CD14-positive monocyte (primary cell): ENCODE measurements around the gene DOCK1. TPM values are rescaled to one million over a fixed set of nuclear protein-coding genes. Genes with fewer than 3 reads are reported as not detected.

Experiments
- DNase-seq, 3 donors: peaks; one replicate each; pipeline ENCODE4 v3.0.0-alpha.2; 2011 to 2022
- H2AFZ ChIP-seq: 2 replicates; pipeline ENCODE4 v1.6.0; 2012; ENCODE audit warnings: mild to moderate bottlenecking, low read depth, low read length, inconsistent platforms; ENCODE audit not compliant: insufficient read depth, poor library complexity, severe bottlenecking
- H3K27ac ChIP-seq, 2 donors: 1 replicate in 1 of 2; 2 replicates in 1 of 2; pipeline ENCODE4 v1.5.1; 2012 to 2013; ENCODE audit warnings: low read length in 2 of 2, control low read depth in 1 of 2, inconsistent platforms in 1 of 2, low read depth in 1 of 2, mild to moderate bottlenecking in 1 of 2
- H3K27me3 ChIP-seq, 2 donors: one replicate each; pipeline versions ENCODE4 v1.6.0 to v1.6.1; 2011 to 2013; ENCODE audit warnings: low read length in 2 of 2; ENCODE audit not compliant: control insufficient read depth in 2 of 2, insufficient read depth in 2 of 2
- H3K36me3 ChIP-seq, 2 donors: replicated peaks in 1 of 2; 1 replicate in 1 of 2; 2 replicates in 1 of 2; pipeline versions ENCODE4 v1.5.1 to v1.6.1; 2012 to 2013; ENCODE audit warnings: low read length in 2 of 2, control low read depth in 1 of 2, inconsistent platforms in 1 of 2, mild to moderate bottlenecking in 1 of 2; ENCODE audit not compliant: insufficient read depth in 2 of 2, control insufficient read depth in 1 of 2
- H3K4me1 ChIP-seq, 2 donors: 1 replicate in 1 of 2; 2 replicates in 1 of 2; pipeline versions ENCODE4 v1.5.1 to v1.6.1; 2012 to 2013; ENCODE audit warnings: low read length in 2 of 2, control low read depth in 1 of 2, inconsistent platforms in 1 of 2, mild to moderate bottlenecking in 1 of 2, moderate library complexity in 1 of 2; ENCODE audit not compliant: insufficient read depth in 2 of 2, control insufficient read depth in 1 of 2
- H3K4me2 ChIP-seq: replicated peaks from 2 replicates; pipeline ENCODE3; 2012; ENCODE audit warnings: low read length, moderate library complexity, mild to moderate bottlenecking; ENCODE audit not compliant: poor library complexity, severe bottlenecking; ENCODE audit errors: extremely low read depth
- H3K4me3 ChIP-seq, 3 experiments: fragments of 200-600 bp in 1 of 3; sonication (generic) in 1 of 3; replicated peaks in 1 of 3; 1 replicate in 2 of 3; 2 replicates in 1 of 3; pipeline ENCODE4 v1.5.1; 2011 to 2013; ENCODE audit warnings: low read length in 3 of 3, mild to moderate bottlenecking in 3 of 3, control low read depth in 2 of 3, low read depth in 2 of 3, inconsistent platforms in 1 of 3, moderate library complexity in 1 of 3
- H3K79me2 ChIP-seq: 2 replicates; pipeline ENCODE4 v1.6.0; 2012; ENCODE audit warnings: mild to moderate bottlenecking, control low read depth, inconsistent platforms, low read length, moderate library complexity; ENCODE audit not compliant: insufficient read depth
- H3K9ac ChIP-seq: 2 replicates; pipeline ENCODE4 v1.6.0; 2017; ENCODE audit warnings: low read length, mild to moderate bottlenecking; ENCODE audit not compliant: insufficient read depth, poor library complexity, severe bottlenecking
- H3K9me3 ChIP-seq, 2 donors: replicated peaks in 1 of 2; 1 replicate in 1 of 2; 2 replicates in 1 of 2; pipeline versions ENCODE4 v1.5.1 to v1.6.1; 2012 to 2013; ENCODE audit warnings: low read length in 2 of 2, control low read depth in 1 of 2; ENCODE audit not compliant: control insufficient read depth in 1 of 2, insufficient read depth in 1 of 2
- H4K20me1 ChIP-seq: 2 replicates; pipeline ENCODE4 v1.6.0; 2012; ENCODE audit warnings: mild to moderate bottlenecking, low read length, control low read depth, moderate library complexity; ENCODE audit not compliant: insufficient read depth
- H3K27ac Mint-ChIP-seq, 7 donors: one replicate each; pipeline ENCODE4 v1.8.0; 2020; ENCODE audit warnings: mild to moderate bottlenecking in 7 of 7, mixed read lengths in 7 of 7, moderate library complexity in 6 of 7, inconsistent platforms in 2 of 7
- H3K27me3 Mint-ChIP-seq, 3 donors: one replicate each; pipeline ENCODE4 v1.8.0; 2021 to 2022; ENCODE audit warnings: low read depth in 3 of 3, mild to moderate bottlenecking in 3 of 3, mixed read lengths in 3 of 3, moderate library complexity in 3 of 3, inconsistent platforms in 1 of 3
- H3K36me3 Mint-ChIP-seq, 2 donors: one replicate each; pipeline ENCODE4 v1.8.0; 2020; ENCODE audit warnings: mixed read lengths in 2 of 2, inconsistent platforms in 1 of 2, mild to moderate bottlenecking in 1 of 2
- H3K4me1 Mint-ChIP-seq: one replicate; pipeline ENCODE4 v1.8.0; 2020; ENCODE audit warnings: mild to moderate bottlenecking, mixed read lengths
- H3K4me3 Mint-ChIP-seq, 2 donors: one replicate each; pipeline ENCODE4 v1.8.0; 2020; ENCODE audit warnings: mild to moderate bottlenecking in 2 of 2, mixed read lengths in 2 of 2, moderate library complexity in 1 of 2
- H3K9me3 Mint-ChIP-seq, 7 donors: one replicate each; pipeline ENCODE4 v1.8.0; 2020 to 2022; ENCODE audit warnings: mixed read lengths in 7 of 7, mild to moderate bottlenecking in 6 of 7, moderate library complexity in 6 of 7, inconsistent platforms in 2 of 7
- WGBS: methylation state at CpG from one replicate; pipeline ENCODE4 v1.1.5; 2013; ENCODE audit warnings: missing lambda C conversion rate; ENCODE audit not compliant: insufficient coverage; 5-methylcytosine and 5-hydroxymethylcytosine counted together
- intact Hi-C, 2 donors: fragments of 100-400 bp; cut with micrococcal nuclease; formaldehyde crosslinking; loops; one replicate each; pipeline versions ENCODE4 v1.15.0 to v1.15.1; 2023
- polyA plus RNA-seq, 3 donors: library from polyadenylated mRNA; depleted of rRNA in 1 of 3; unstranded in 2 of 3; stranded (reverse) in 1 of 3; fragments of 300-500 nt in 2 of 3; fragments of >200 nt in 1 of 3; fragmentation: Illumina TruSeq in 2 of 3; gene quantifications; 1 replicate in 2 of 3; 2 replicates in 1 of 3; pipeline ENCODE4 v1.2.3, GENCODE V29; 2012 to 2021
- TF ChIP-seq, protein P1 (sequence below): fragments of 200-600 bp; IDR thresholded peaks from one replicate; pipeline ENCODE4 v1.8.0; 2022; ENCODE audit warnings: antibody characterized with exemption, mild to moderate bottlenecking

The DOCK1 gene
- polyA plus RNA-seq, 3 donors = 0.31 to 0.35 TPM; not detected in 1

DNA sequence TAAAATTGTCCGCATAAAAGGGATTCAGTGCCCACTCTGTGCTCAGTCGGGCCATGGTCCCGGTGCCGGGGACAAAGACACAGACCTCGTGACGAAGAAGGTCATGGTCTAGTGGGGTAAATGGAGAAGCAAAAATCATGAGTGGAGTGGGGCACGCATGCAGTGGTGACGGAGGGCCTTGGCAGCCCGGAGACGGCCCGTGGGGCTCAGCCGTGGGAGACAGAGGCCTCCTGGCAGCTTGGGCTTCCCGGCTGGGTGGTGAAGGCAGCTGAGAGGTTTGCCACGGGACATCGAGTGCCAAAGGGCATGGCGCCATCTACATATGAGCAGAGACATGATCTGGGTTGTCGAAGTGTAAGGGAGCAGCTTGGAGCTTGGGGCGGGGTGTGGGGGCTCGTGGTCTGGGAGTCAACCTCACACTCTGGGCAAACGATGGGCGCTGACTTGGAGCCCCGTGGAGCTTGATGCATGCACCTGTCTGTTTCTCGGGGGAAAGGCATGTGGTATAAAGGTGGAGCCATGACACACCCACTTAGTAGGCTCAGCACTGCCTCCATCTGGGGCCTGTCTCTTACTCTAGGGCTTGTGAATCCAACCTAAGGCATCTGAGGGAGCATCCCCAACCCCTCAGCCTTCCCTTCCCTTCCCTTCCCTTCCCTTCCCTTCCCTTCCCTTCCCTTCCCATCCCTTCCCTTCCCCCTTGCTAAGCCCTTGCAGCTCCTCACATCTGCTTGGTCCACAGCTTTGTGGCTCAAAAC, 442.2 kb downstream of the DOCK1 start:
- WGBS = 92% methylated on average over 16 of the region's 23 CpGs
- Histone ChIP-seq H3K9ac (no peak overlapping the region), H3K4me2 (no peak overlapping the region), H3K4me1 (no peaks in the 10 kb centered on the region), H3K79me2 (no peaks in the 10 kb centered on the region), H3K36me3 (no peaks in the 10 kb centered on the region), H3K9me3 (no peaks in the 10 kb centered on the region), H2AFZ (no peak overlapping the region), H3K27me3 (no peaks in the 10 kb centered on the region), H3K27ac (no peak overlapping the region), H4K20me1 (no peaks in the 10 kb centered on the region), H3K4me3 (no peak overlapping the region)
- intact Hi-C loops = no loop called here
- Mint-ChIP-seq H3K9me3 (peaks cover 0 to 2% (median 0%) of the 10 kb centered on the region in 7 donors), H3K36me3 (no peaks in the 10 kb centered on the region), H3K27me3 (peaks cover 0 to 4% (median 3%) of the 10 kb centered on the region in 3 donors), H3K4me1 (no peaks in the 10 kb centered on the region), H3K27ac (no peak overlapping the region), H3K4me3 (peak overlapping the region in 1 of 2 donors; percentile 48)
- DNase-seq = no peak
- TF ChIP-seq, protein P1, sequence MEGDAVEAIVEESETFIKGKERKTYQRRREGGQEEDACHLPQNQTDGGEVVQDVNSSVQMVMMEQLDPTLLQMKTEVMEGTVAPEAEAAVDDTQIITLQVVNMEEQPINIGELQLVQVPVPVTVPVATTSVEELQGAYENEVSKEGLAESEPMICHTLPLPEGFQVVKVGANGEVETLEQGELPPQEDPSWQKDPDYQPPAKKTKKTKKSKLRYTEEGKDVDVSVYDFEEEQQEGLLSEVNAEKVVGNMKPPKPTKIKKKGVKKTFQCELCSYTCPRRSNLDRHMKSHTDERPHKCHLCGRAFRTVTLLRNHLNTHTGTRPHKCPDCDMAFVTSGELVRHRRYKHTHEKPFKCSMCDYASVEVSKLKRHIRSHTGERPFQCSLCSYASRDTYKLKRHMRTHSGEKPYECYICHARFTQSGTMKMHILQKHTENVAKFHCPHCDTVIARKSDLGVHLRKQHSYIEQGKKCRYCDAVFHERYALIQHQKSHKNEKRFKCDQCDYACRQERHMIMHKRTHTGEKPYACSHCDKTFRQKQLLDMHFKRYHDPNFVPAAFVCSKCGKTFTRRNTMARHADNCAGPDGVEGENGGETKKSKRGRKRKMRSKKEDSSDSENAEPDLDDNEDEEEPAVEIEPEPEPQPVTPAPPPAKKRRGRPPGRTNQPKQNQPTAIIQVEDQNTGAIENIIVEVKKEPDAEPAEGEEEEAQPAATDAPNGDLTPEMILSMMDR = no peak

DNA sequence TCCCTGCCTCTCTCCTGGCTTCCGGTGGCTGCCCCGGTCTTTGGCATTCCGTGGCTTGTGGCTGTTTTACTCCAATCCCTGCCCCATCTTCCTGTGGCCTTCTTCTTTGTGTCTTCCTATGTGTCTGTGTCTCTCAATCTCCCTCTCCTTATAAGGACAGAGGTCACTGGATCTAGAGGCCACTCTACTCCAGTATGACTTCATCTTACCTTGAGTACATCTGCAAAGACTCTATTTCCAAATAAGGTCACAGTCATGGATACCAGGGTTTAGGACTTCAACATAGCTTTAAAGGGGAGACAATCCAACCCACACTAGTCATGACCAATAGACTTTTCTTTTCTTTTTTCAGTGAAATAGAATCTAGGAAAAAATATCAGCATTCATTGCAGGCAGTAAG, 444.5 kb downstream of the DOCK1 start:
- no peaks in the 10 kb centered on the region for H3K9me3 ChIP-seq
- peaks cover 0 to 2% (median 0%) of the 10 kb centered on the region in 7 donors for H3K9me3 Mint-ChIP-seq
- H3K27me3 ChIP-seq = no peaks in the 10 kb centered on the region
- H3K9ac ChIP-seq = no peak overlapping the region
- 100% methylated on average over 2 of the region's 3 CpGs for WGBS
- H3K36me3 ChIP-seq = no peaks in the 10 kb centered on the region
- no peaks in the 10 kb centered on the region for H3K79me2 ChIP-seq
- intact Hi-C loops = no loop called here
- H3K27me3 Mint-ChIP-seq = peaks cover 0 to 3% (median 3%) of the 10 kb centered on the region in 3 donors
- no peaks in the 10 kb centered on the region for H3K36me3 Mint-ChIP-seq
- H3K27ac ChIP-seq = no peak overlapping the region
- DNase-seq = no peak
- no peak overlapping the region for H3K4me3 Mint-ChIP-seq
- TF ChIP-seq, protein P1 = no peak
- H3K4me3 ChIP-seq = no peak overlapping the region
- H3K4me2 ChIP-seq = no peak overlapping the region
- no peaks in the 10 kb centered on the region for H4K20me1 ChIP-seq
- H2AFZ ChIP-seq = no peak overlapping the region
- H3K4me1 Mint-ChIP-seq = peaks cover 8% of the 10 kb centered on the region
- peaks cover 0 to 6% of the 10 kb centered on the region in 2 donors for H3K4me1 ChIP-seq
- no peak overlapping the region for H3K27ac Mint-ChIP-seq
